ENCODE measurements around the gene SLC4A1AP. TPM values are rescaled to one million over a fixed set of nuclear protein-coding genes. Genes with fewer than 3 reads are reported as not detected.

Gene SLC4A1AP
- total RNA-seq, 1 experiment from 2014 or later = 40.0 TPM

DNA sequence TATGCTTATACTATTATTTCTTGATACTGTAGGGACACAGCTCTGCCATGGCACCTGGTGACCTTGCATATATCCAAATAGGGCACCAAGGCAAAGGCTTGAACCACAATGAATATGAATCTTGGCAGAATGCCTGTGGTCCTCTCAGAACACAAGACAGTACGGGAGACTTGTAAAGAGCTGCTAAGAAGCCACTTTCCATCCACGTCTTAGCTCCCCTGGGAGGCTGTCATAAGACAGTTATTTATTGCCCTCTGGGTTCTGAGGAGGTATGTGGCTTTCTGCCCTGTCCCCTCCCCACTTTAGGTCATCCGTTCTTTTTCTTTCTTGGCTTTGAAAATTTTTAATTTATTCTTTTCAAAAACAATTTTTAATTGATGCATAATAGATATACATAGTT, 78.0 kb downstream of the SLC4A1AP start:
- no peak for DNase-seq (ENCODE audit: low read depth)

GRCh38 chr2:27742571-27742970, 78.9 kb downstream of the SLC4A1AP start:
- DNase-seq (ENCODE audit: low read depth) = no peak

Other genes starting within 250 kb of the SLC4A1AP start
- 138 and 153 TPM in 2 replicates for gene NRBP1, start 235.3 kb upstream of the SLC4A1AP start, total RNA-seq (2014; rRNA removed; shearing (Covaris generic))
- gene KRTCAP3, start 221.5 kb upstream of the SLC4A1AP start, total RNA-seq (2014; rRNA removed; shearing (Covaris generic)) = 0.48 TPM in 1 of 2 replicates, not detected in the other
- 16.1 and 20.5 TPM in 2 replicates for gene IFT172, start 174.1 kb upstream of the SLC4A1AP start, total RNA-seq (2014; rRNA removed; shearing (Covaris generic))
- 6.1 and 6.3 TPM in 2 replicates for gene FNDC4, start 168.7 kb upstream of the SLC4A1AP start, total RNA-seq (2014; rRNA removed; shearing (Covaris generic))
- not detected in 2 replicates for gene GCKR, start 167.1 kb upstream of the SLC4A1AP start, total RNA-seq (2014; rRNA removed; shearing (Covaris generic))
- 19.8 and 20.5 TPM in 2 replicates for gene ZNF512, start 80.8 kb upstream of the SLC4A1AP start, total RNA-seq (2014; rRNA removed; shearing (Covaris generic))
- 1.8 and 2.2 TPM in 2 replicates for gene CCDC121, start 34.9 kb upstream of the SLC4A1AP start, total RNA-seq (2014; rRNA removed; shearing (Covaris generic))
- 61.9 and 63.3 TPM in 2 replicates for gene GPN1, start 34.8 kb upstream of the SLC4A1AP start, total RNA-seq (2014; rRNA removed; shearing (Covaris generic))
- gene SUPT7L, start 275 bp upstream of the SLC4A1AP start, total RNA-seq (2014; rRNA removed; shearing (Covaris generic)) = 29.2 and 31.5 TPM in 2 replicates
- gene MRPL33, start 107.8 kb downstream of the SLC4A1AP start, total RNA-seq (2014; rRNA removed; shearing (Covaris generic)) = 335 and 349 TPM in 2 replicates
- 1.8 and 2.8 TPM in 2 replicates for gene RBKS, start 226.5 kb downstream of the SLC4A1AP start, total RNA-seq (2014; rRNA removed; shearing (Covaris generic))
- 41.7 and 54.7 TPM in 2 replicates for gene BABAM2, start 226.8 kb downstream of the SLC4A1AP start, total RNA-seq (2014; rRNA removed; shearing (Covaris generic))

Data from RPMI7951 (cell line).